Non-pigmented ciliary epithelial cell (primary cell): Measurements from ENCODE around the gene ATP6V0E1.
"Not testable (repeated sequence)": the region's sequence is repeated elsewhere in the genome, so short reads cannot be mapped to it uniquely, and the experiment has no call there.

Source experiments
- DNase-seq: peaks from one replicate; pipeline ENCODE4 v3.0.0-alpha.2; 2010; ENCODE audit warnings: low read depth

ATP6V0E1 gene

GRCh38 chr5:173039188-173039587 lies 55.6 kb downstream of the ATP6V0E1 start:
- DNase-seq, result no peak

- no peak for DNase-seq
These were observed 56.4 kb downstream of the ATP6V0E1 start for GRCh38 chr5:173039964-173040363.

GRCh38 chr5:173041881-173042762 lies 58.6 kb downstream of the ATP6V0E1 start:
- DNase-seq, result no peak

GRCh38 chr5:173042763-173043107 lies 59.2 kb downstream of the ATP6V0E1 start:
- no peak for DNase-seq

- DNase-seq, result no peak
These were observed 61.9 kb downstream of the ATP6V0E1 start for GRCh38 chr5:173045474-173045873.

- not testable (repeated sequence) for DNase-seq
These were observed 63.7 kb downstream of the ATP6V0E1 start for GRCh38 chr5:173047096-173047837.

GRCh38 chr5:173047838-173048105 lies 64.2 kb downstream of the ATP6V0E1 start:
- DNase-seq, result no peak

GRCh38 chr5:173050791-173051190 lies 67.2 kb downstream of the ATP6V0E1 start:
- no peak for DNase-seq

GRCh38 chr5:173051746-173052145 lies 68.2 kb downstream of the ATP6V0E1 start:
- peak; percentile 37 for DNase-seq

- DNase-seq, result no peak
These were observed 69.5 kb downstream of the ATP6V0E1 start for GRCh38 chr5:173053041-173053440.

GRCh38 chr5:173055042-173055721 lies 71.6 kb downstream of the ATP6V0E1 start:
- DNase-seq, result no peak

- no peak for DNase-seq
These were observed 72.1 kb downstream of the ATP6V0E1 start for GRCh38 chr5:173055722-173055982.

GRCh38 chr5:173055983-173056782 lies 72.6 kb downstream of the ATP6V0E1 start, which contains the start of gene CREBRF:
Gene CREBRF (plus strand): TSS chr5:173056352. CDS start chr5:173080776, 24,424 bp downstream.
- peak; percentile 63 for DNase-seq

GRCh38 chr5:173056783-173057061 lies 73.2 kb downstream of the ATP6V0E1 start:
- no peak for DNase-seq

- peak; percentile 92 for DNase-seq
These were observed 73.7 kb downstream of the ATP6V0E1 start for GRCh38 chr5:173057062-173057924.

GRCh38 chr5:173062141-173062540 lies 78.6 kb downstream of the ATP6V0E1 start:
- no peak for DNase-seq

- DNase-seq, result no peak
These were observed 81.6 kb downstream of the ATP6V0E1 start for GRCh38 chr5:173065155-173065554.

- DNase-seq, result no peak
These were observed 86.1 kb downstream of the ATP6V0E1 start for GRCh38 chr5:173069671-173070070.

- DNase-seq, result no peak
These were observed 91.7 kb downstream of the ATP6V0E1 start for GRCh38 chr5:173075137-173075843.

GRCh38 chr5:173075970-173076369 lies 92.4 kb downstream of the ATP6V0E1 start:
- no peak for DNase-seq

- DNase-seq, result not testable (repeated sequence)
These were observed 92.9 kb downstream of the ATP6V0E1 start for GRCh38 chr5:173076471-173076870.
